GM04503 (cell line): Measurements from ENCODE around the gene MCOLN2.
A peak's percentile ranks its signal among the peaks of the same experiment; 100 is the strongest.

Source experiments
- DNase-seq: peaks from one replicate; pipeline ENCODE4 v3.0.0-alpha.2; 2012; ENCODE audit warnings: low read depth

The MCOLN2 gene

GRCh38 chr1:84892705-84893618 is 104.0 kb downstream of the MCOLN2 start, which contains the start of gene LPAR3:
TSS of gene LPAR3 (minus strand) at chr1:84893206. CDS start at chr1:84866120, 27,086 bp downstream.
- no peak for DNase-seq

GRCh38 chr1:84890566-84890965 is 106.3 kb downstream of the MCOLN2 start:
- no peak for DNase-seq

- no peak for DNase-seq
Observed at GRCh38 chr1:84889437-84889836, 107.5 kb downstream of the MCOLN2 start.

GRCh38 chr1:84888753-84889152 is 108.2 kb downstream of the MCOLN2 start:
- no peak for DNase-seq

- DNase-seq, result peak; percentile 49
Observed at GRCh38 chr1:84887261-84887934, 109.5 kb downstream of the MCOLN2 start.

GRCh38 chr1:84885469-84885868 is 111.4 kb downstream of the MCOLN2 start:
- no peak for DNase-seq

- DNase-seq, result no peak
Observed at GRCh38 chr1:84884671-84885389, 112.1 kb downstream of the MCOLN2 start.

- DNase-seq, result peak; percentile 25
Observed at GRCh38 chr1:84883286-84883685, 113.6 kb downstream of the MCOLN2 start.

GRCh38 chr1:84877592-84877991 is 119.3 kb downstream of the MCOLN2 start:
- no peak for DNase-seq

GRCh38 chr1:84876353-84876752 is 120.6 kb downstream of the MCOLN2 start:
- no peak for DNase-seq
